Upper lobe of right lung (tissue), 1 donor: Measurements from ENCODE around the gene ARID1B. TPM values are rescaled to one million over a fixed set of nuclear protein-coding genes. Genes with fewer than 3 reads are reported as not detected.

ENCODE experiments used
- ATAC-seq: fragments of 200-7000 bp; cut with Tn5 transposase; one replicate; pipeline ENCODE4 v1.9.1; 2020; ENCODE audit warnings: mild to moderate bottlenecking, moderate library complexity
- DNase-seq: peaks from one replicate; pipeline ENCODE4 v3.0.0-alpha.2; 2020
- H3K27ac ChIP-seq: fragments of 200-600 bp; one replicate; pipeline ENCODE4 v1.8.0; 2022
- H3K27me3 ChIP-seq: fragments of 200-600 bp; one replicate; pipeline ENCODE4 v1.8.0; 2022; ENCODE audit warnings: mild to moderate bottlenecking
- H3K36me3 ChIP-seq: fragments of 200-600 bp; one replicate; pipeline ENCODE4 v1.8.0; 2022
- H3K4me1 ChIP-seq: fragments of 200-600 bp; one replicate; pipeline ENCODE4 v1.8.0; 2022
- H3K4me3 ChIP-seq: fragments of 200-600 bp; one replicate; pipeline ENCODE4 v1.8.0; 2022; ENCODE audit warnings: mild to moderate bottlenecking
- H3K9me3 ChIP-seq: fragments of 200-600 bp; one replicate; pipeline ENCODE4 v1.8.0; 2022
- intact Hi-C: fragments of 100-400 bp; cut with DNase I; formaldehyde crosslinking; loops from one replicate; pipeline ENCODE4 v1.11.0; 2022
- total RNA-seq: library from RNA; stranded (reverse); fragmentation: NEBNext Ultra II Directional; extraction: Animal tissue kit (Norgen Biotek cat#: 25700); gene quantifications from one replicate; pipeline ENCODE4 v1.2.1, GENCODE V29; 2021
- TF ChIP-seq, protein P1 (sequence below): fragments of 200-600 bp; IDR thresholded peaks from one replicate; pipeline ENCODE4 v1.8.0; 2022; ENCODE audit warnings: antibody characterized with exemption
- donor health status: DM: no; HTN: yes; CAD: no; lungs with severe emphysema.

ARID1B gene
- total RNA-seq, 1 donor from 2014 or later: 80.4 TPM

DNA sequence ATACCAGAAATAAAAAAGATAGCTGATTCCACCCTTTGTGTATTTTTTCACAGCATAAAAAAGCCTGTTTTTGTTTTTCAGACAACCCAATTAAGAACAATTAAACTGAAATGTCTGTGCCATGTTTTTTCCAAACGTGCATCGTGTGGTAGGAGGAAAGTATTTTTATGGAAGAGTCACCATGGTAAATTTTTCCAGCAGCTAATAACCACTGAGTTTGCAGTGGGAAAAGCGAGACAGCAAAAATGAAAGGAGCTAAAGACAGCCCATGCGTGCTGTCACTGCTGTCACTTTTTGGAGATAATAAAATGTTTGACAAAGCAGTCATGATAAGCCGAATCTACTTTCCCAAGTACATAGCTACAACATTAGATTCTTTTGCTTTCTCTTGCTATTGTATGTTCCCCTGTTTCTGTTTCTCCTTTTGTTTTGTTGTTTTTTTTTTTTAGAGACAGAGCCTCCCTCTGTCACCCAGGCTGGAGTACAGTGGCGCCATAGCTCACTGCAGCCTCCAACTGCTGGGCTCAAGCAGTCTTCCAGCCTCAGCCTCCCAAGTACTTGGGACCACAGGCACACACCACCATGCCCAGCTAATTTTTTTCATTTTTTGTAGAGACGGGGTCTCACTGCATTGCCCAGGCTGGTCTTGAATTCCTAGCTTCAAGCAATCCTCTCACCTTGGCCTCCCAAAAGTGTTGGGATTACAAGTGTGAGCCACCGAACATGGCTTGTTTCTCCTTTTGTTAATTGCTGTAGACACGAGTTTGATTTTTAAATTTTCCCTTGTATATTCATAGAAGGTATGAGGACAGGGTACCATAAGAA is 284.8 kb downstream of the ARID1B start:
- intact Hi-C loops: no loop called here
- ATAC-seq (no peak), DNase-seq (no peak)
- Histone ChIP-seq H3K4me1 (peaks cover 19% of the 10 kb centered on the region), H3K36me3 (no peaks in the 10 kb centered on the region), H3K27ac (no peak overlapping the region), H3K9me3 (no peaks in the 10 kb centered on the region), H3K27me3 (no peaks in the 10 kb centered on the region), H3K4me3 (no peak overlapping the region)
- TF ChIP-seq, protein P1, sequence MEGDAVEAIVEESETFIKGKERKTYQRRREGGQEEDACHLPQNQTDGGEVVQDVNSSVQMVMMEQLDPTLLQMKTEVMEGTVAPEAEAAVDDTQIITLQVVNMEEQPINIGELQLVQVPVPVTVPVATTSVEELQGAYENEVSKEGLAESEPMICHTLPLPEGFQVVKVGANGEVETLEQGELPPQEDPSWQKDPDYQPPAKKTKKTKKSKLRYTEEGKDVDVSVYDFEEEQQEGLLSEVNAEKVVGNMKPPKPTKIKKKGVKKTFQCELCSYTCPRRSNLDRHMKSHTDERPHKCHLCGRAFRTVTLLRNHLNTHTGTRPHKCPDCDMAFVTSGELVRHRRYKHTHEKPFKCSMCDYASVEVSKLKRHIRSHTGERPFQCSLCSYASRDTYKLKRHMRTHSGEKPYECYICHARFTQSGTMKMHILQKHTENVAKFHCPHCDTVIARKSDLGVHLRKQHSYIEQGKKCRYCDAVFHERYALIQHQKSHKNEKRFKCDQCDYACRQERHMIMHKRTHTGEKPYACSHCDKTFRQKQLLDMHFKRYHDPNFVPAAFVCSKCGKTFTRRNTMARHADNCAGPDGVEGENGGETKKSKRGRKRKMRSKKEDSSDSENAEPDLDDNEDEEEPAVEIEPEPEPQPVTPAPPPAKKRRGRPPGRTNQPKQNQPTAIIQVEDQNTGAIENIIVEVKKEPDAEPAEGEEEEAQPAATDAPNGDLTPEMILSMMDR: no peak

- intact Hi-C loops: no loop called here
- no peak for ATAC-seq
Observed at GRCh38 chr6:157063176-157063905, 286.2 kb downstream of the ARID1B start.

GRCh38 chr6:157063923-157064322 is 286.7 kb downstream of the ARID1B start:
- TF ChIP-seq, protein P1: no peak
- H3K4me1 ChIP-seq: peaks cover 32% of the 10 kb centered on the region
- no peaks in the 10 kb centered on the region for H3K27me3 ChIP-seq
- no peak overlapping the region for H3K27ac ChIP-seq
- ATAC-seq: no peak
- H3K9me3 ChIP-seq: no peaks in the 10 kb centered on the region
- no peak overlapping the region for H3K4me3 ChIP-seq
- H3K36me3 ChIP-seq: no peaks in the 10 kb centered on the region
- no peak for DNase-seq
- intact Hi-C loops: no loop called here

More at GRCh38 chr6:157063176-157063905, 286.2 kb downstream of the ARID1B start:
- Histone ChIP-seq H3K36me3 (no peaks in the 10 kb centered on the region), H3K27ac (no peak overlapping the region), H3K27me3 (no peaks in the 10 kb centered on the region), H3K4me3 (no peak overlapping the region), H3K4me1 (peaks cover 30% of the 10 kb centered on the region), H3K9me3 (no peaks in the 10 kb centered on the region)
- DNase-seq: no peak
- TF ChIP-seq, protein P1: no peak

DNA sequence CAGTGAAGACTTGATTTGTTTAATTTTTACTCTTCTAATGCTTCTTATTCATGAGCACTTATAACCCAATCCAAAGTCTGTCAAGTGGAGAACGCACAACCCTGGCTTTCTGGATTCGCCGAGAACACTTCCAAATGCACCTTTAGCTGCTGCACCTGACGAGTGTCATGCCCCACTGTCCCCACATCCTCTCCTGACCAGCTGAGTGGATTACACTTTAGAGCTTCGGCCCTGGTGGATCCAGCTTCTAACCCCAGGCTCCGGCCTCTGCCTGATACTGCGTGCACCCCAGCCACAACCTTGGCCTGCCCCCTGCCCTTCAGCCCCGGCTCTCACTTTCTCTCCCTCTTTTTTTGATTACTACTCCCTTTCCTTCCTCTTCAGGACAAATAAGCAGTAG is 287.3 kb downstream of the ARID1B start:
- Histone ChIP-seq H3K4me1 (peaks cover 30% of the 10 kb centered on the region), H3K4me3 (no peak overlapping the region)
- DNase-seq: no peak

GRCh38 chr6:157065366-157065765 is 288.2 kb downstream of the ARID1B start:
- Histone ChIP-seq H3K36me3 (no peaks in the 10 kb centered on the region), H3K27ac (no peak overlapping the region), H3K9me3 (no peaks in the 10 kb centered on the region), H3K27me3 (no peaks in the 10 kb centered on the region), H3K4me3 (no peak overlapping the region), H3K4me1 (peaks cover 28% of the 10 kb centered on the region)
- intact Hi-C loops: no loop called here
- TF ChIP-seq, protein P1: no peak
- ATAC-seq (no peak), DNase-seq (no peak)

More for the DNA sequence above, 287.3 kb downstream of the ARID1B start:
- ATAC-seq: peak; percentile 14
- no peaks in the 10 kb centered on the region for H3K36me3 ChIP-seq
- no peak overlapping the region for H3K27ac ChIP-seq
- no peaks in the 10 kb centered on the region for H3K9me3 ChIP-seq
- no peaks in the 10 kb centered on the region for H3K27me3 ChIP-seq
- intact Hi-C loops: no loop called here
- TF ChIP-seq, protein P1: no peak
